KOPT-K1 (cell line): Measurements from ENCODE around the gene KREMEN2.

Source experiments
- H3K27ac ChIP-seq: fragments of 200-600 bp; sonication (generic); 2 replicates; pipeline ENCODE4 v1.5.1; 2016; ENCODE audit warnings: antibody characterized with exemption, mild to moderate bottlenecking, low read depth, low read length; ENCODE audit not compliant: poor library complexity, severe bottlenecking
- H3K36me3 ChIP-seq: fragments of 200-600 bp; sonication (generic); 2 replicates; pipeline ENCODE4 v1.5.1; 2017; ENCODE audit warnings: antibody characterized with exemption, mild to moderate bottlenecking, low read length, moderate library complexity; ENCODE audit not compliant: insufficient read depth
- H3K9me3 ChIP-seq: fragments of 200-600 bp; sonication (generic); 2 replicates; pipeline ENCODE4 v1.5.1; 2017; ENCODE audit warnings: antibody characterized with exemption, low read length, mild to moderate bottlenecking; ENCODE audit not compliant: insufficient read depth, poor library complexity, severe bottlenecking

Gene KREMEN2

DNA sequence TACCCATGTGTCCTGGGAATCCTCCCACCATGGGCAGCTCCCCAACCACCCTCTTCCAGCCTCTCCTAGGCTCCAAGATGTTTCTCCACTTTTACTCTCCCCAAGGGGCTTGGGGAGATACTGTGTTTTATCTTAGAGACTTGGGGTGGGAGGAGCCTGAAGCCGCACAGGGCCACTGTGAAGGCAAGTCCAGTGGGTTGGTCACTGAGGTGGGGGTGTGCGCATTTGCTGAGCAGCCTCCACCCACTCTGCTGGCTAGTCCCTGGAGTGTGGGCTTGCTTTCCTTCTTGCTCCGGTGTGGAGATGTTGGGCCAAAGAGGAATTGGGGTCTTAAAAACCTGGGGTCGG, 44.6 kb downstream of the KREMEN2 start:
- H3K27ac ChIP-seq: no peak overlapping the region
- no peaks in the 10 kb centered on the region for H3K9me3 ChIP-seq
- H3K36me3 ChIP-seq: no peaks in the 10 kb centered on the region

- Histone ChIP-seq H3K27ac (no peak overlapping the region), H3K36me3 (no peaks in the 10 kb centered on the region), H3K9me3 (no peaks in the 10 kb centered on the region)
Measured at GRCh38 chr16:3009568-3010390, 45.7 kb downstream of the KREMEN2 start.

DNA sequence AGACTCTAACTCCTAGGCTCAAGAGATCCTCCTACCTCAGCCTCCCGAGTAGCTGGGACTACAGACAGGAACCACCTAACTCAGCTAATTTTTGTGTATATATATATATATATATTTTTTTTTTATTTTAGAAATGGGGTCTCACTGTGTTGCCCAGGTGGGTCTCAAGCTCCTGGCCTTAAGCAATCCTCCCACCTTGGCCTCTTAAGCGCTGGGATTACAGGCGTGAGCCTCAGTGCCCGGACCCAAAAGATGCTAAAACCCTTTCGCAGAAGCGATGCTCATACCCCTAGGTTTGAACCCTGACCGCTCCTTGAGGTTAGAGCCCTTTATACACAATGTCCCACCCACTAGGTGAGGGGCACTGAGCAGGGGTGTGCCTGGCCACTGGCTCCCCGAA, 46.4 kb downstream of the KREMEN2 start:
- Histone ChIP-seq H3K27ac (no peak overlapping the region), H3K9me3 (no peaks in the 10 kb centered on the region), H3K36me3 (no peaks in the 10 kb centered on the region)

DNA sequence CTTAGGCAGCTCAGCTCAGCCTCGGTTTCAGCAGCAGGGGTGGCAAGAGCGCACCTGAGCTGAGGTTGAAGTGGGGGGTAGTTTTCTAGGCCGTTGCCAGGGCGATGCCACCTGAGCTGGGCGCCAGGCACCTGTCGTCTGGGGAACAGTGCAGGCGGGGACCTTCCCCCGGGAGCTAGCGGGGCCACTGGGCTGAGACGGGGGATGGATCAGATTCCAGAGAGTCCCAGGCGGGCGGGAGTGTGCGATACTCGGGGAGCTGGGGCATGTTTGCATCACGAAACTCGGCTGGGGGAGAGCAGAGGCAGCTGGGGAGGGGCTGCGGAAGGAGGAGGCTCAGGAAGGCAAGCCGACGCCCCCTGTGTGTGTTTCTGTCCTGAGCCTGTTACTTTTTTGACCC, 48.2 kb downstream of the KREMEN2 start:
- Histone ChIP-seq H3K36me3 (no peaks in the 10 kb centered on the region), H3K9me3 (no peaks in the 10 kb centered on the region), H3K27ac (no peak overlapping the region)

GRCh38 chr16:3012828-3013420, 48.8 kb downstream of the KREMEN2 start, which contains the start of gene CLDN9:
Gene CLDN9, plus strand, starts transcription at chr16:3012923. Its CDS starts 440 bp downstream, at chr16:3013363.
- no peaks in the 10 kb centered on the region for H3K36me3 ChIP-seq
- H3K27ac ChIP-seq: no peak within 1 kb of the TSS
- H3K9me3 ChIP-seq: no peaks in the 10 kb centered on the region

GRCh38 chr16:3013491-3013951, 49.4 kb downstream of the KREMEN2 start:
- Histone ChIP-seq H3K27ac (no peak overlapping the region), H3K9me3 (no peaks in the 10 kb centered on the region), H3K36me3 (no peaks in the 10 kb centered on the region)

GRCh38 chr16:3013998-3014690, 50.1 kb downstream of the KREMEN2 start:
- Histone ChIP-seq H3K36me3 (no peaks in the 10 kb centered on the region), H3K9me3 (no peaks in the 10 kb centered on the region), H3K27ac (no peak overlapping the region)

DNA sequence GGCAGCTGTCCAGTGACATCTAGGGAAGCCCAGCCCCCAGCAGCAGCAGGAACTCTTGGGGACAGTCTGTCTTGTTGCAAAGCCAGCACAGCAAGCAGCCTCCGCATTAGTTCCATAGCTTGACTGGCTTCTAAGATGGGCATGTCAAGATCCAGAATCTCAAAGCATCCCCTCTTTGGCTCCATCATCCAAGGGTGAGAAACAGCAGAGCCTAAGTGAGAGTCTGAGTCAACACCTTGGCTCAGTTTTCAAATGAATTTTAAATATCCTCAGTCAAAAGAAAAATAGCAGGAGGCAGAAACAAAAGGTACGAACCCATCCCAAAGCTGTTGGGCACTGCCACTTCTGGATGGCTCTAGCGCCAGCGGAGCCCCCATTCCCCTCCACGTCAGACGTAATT, 50.9 kb downstream of the KREMEN2 start:
- no peaks in the 10 kb centered on the region for H3K9me3 ChIP-seq
- no peak overlapping the region for H3K27ac ChIP-seq
- no peaks in the 10 kb centered on the region for H3K36me3 ChIP-seq

DNA sequence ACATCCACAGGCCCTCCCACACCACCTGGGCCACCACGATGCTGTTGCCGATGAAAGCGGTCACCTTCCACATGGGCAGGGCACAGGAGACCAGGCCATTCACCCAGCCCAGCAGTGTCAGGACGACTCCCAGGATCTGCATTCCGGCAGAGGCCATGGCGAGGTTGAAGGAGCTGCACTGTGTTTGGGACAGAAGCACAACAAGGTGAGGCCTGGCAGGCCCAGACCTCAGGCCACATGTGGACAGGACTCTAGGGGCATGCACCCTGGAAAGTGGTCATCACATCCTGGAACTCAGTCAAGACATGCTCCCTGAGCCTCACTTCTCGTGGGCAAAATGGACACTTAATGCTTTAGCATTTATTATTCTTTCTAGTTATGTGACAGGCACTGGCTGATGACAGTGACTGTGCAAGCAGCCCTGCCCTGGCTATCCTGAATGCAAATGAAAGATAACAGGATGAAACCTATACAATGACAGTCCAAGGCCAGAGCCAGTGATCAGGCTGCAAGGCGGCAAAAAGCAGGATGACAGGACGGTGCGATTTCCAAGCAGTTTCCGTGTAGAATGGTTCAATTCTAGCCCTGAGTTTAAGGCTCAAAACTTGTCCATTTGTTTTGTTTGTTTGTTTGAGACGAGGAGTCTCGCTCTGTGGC, 51.9 kb downstream of the KREMEN2 start:
- Histone ChIP-seq H3K9me3 (no peaks in the 10 kb centered on the region), H3K36me3 (no peaks in the 10 kb centered on the region), H3K27ac (no peak overlapping the region)

DNA sequence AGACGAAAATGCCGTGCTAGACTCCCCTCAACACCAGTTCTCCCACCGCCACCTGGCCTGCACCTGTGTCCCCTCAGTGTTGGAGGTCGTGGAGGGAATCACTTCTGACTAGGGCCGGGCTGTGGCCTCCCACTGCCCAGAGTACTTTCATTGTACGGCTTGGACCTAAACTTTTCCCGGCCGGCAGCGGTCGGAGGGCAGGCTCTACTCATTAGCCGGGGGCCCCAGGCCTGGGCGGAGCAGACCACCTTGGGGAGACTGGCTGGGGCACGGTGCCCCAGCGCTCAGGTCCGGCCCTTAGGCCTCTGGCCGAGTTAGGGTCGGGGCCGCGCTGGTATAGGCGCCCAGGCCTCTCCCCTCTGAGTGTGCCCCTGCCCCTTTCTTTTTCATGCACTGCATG, 53.3 kb downstream of the KREMEN2 start:
- Histone ChIP-seq H3K36me3 (no peaks in the 10 kb centered on the region), H3K9me3 (no peaks in the 10 kb centered on the region), H3K27ac (no peak overlapping the region)
